ENCODE data around the gene THADA.
"Not testable (repeated sequence)": the region's sequence is repeated elsewhere in the genome, so short reads cannot be mapped to it uniquely, and the experiment has no call there.

The THADA gene

DNA sequence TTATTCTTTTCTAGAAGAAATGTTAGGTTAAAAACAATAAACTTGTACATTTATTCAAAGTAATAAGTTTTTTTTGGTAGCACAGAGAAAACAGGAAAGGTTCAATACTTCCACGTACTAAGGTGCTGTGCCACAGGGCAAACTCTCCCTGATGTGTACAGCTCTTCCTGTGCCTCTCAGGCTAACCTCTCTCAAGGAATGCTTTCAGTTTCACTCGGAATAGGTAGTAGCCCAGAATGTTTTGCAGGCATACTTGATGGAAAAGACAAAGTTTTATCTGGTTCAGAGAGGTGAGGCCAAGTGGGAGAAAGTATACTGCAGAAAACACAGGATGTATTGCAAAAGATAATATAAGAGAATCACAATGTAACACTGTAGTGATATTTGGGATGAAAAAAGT lies 198.4 kb downstream of the THADA start:
- Mint-ChIP-seq H3K27me3 (ENCODE audit: low read depth, poor library complexity) (no peaks in the 10 kb centered on the region), H3K36me3 (ENCODE audit: low read depth) (peaks cover 41% of the 10 kb centered on the region), H3K9me3 (no peaks in the 10 kb centered on the region), H3K4me3 (no peak overlapping the region), H3K27ac (no peak overlapping the region), H3K4me1 (peaks cover 6% of the 10 kb centered on the region)
- TF ChIP-seq CTCF (IDR thresholded peaks at IDR 0.05), result no peak
- no peak for DNase-seq

- not testable (repeated sequence) for H3K9me3 Mint-ChIP-seq; H3K4me1 Mint-ChIP-seq; H3K27me3 Mint-ChIP-seq (ENCODE audit: low read depth, poor library complexity); H3K4me3 Mint-ChIP-seq; DNase-seq; H3K27ac Mint-ChIP-seq
- peaks cover 41% of the 10 kb centered on the region for H3K36me3 Mint-ChIP-seq (ENCODE audit: low read depth)
These were observed 199.5 kb downstream of the THADA start for GRCh38 chr2:43396344-43396743.

DNA sequence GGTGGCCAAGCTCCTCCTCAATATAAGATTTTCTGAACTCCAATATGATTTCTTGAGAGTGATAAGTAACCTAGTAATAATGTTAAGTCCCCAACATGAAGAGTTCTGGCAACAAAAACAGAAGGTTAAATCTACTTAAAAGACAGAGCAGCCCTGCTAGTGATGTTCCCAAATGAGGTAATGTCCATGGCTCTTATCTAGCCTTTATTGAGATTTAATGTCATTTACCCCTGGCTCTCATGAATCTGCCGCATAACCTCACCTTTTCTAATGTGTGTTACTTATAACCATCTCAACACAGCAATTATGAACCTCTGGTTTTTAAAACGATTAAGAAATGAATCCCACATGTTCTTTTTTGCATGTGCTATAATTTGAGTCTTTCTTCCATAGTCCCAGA lies 201.9 kb downstream of the THADA start:
- H3K4me1 Mint-ChIP-seq, result no peaks in the 10 kb centered on the region
- H3K9me3 Mint-ChIP-seq, result no peaks in the 10 kb centered on the region
- no peak overlapping the region for H3K27ac Mint-ChIP-seq
- H3K4me3 Mint-ChIP-seq, result no peak overlapping the region
- H3K36me3 Mint-ChIP-seq (ENCODE audit: low read depth), result peaks cover 41% of the 10 kb centered on the region
- H3K27me3 Mint-ChIP-seq (ENCODE audit: low read depth, poor library complexity), result no peaks in the 10 kb centered on the region
- no peak for DNase-seq
- no peak for TF ChIP-seq CTCF (IDR thresholded peaks at IDR 0.05)

DNA sequence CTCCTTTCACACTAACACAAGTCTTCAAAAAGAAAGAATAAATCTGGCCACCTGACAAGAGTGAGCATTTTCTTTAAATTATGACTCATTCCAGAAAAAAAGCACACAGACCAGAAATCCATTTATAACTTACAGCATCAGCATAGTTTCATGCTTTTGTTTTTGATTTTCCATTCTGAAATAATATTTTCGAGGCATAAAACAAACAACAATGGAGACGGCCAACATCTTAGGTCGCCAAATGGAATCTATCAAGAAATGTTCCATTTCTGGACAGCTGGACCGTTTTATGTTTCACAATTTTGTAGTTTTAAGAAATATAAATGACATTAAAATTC lies 204.0 kb downstream of the THADA start:
- no peaks in the 10 kb centered on the region for H3K4me1 Mint-ChIP-seq
- no peak for DNase-seq
- no peaks in the 10 kb centered on the region for H3K9me3 Mint-ChIP-seq
- H3K36me3 Mint-ChIP-seq (ENCODE audit: low read depth), result peaks cover 30% of the 10 kb centered on the region
- no peak overlapping the region for H3K27ac Mint-ChIP-seq
- H3K27me3 Mint-ChIP-seq (ENCODE audit: low read depth, poor library complexity), result no peaks in the 10 kb centered on the region
- no peak overlapping the region for H3K4me3 Mint-ChIP-seq
- TF ChIP-seq CTCF (IDR thresholded peaks at IDR 0.05), result no peak

- H3K4me3 Mint-ChIP-seq, result no peak overlapping the region
- TF ChIP-seq CTCF (IDR thresholded peaks at IDR 0.05), result no peak
- peaks cover 29% of the 10 kb centered on the region for H3K36me3 Mint-ChIP-seq (ENCODE audit: low read depth)
- H3K27ac Mint-ChIP-seq, result no peak overlapping the region
- H3K27me3 Mint-ChIP-seq (ENCODE audit: low read depth, poor library complexity), result no peaks in the 10 kb centered on the region
- no peaks in the 10 kb centered on the region for H3K9me3 Mint-ChIP-seq
- DNase-seq, result no peak
- H3K4me1 Mint-ChIP-seq, result no peaks in the 10 kb centered on the region
These were observed 204.5 kb downstream of the THADA start for GRCh38 chr2:43391201-43391877.

DNA sequence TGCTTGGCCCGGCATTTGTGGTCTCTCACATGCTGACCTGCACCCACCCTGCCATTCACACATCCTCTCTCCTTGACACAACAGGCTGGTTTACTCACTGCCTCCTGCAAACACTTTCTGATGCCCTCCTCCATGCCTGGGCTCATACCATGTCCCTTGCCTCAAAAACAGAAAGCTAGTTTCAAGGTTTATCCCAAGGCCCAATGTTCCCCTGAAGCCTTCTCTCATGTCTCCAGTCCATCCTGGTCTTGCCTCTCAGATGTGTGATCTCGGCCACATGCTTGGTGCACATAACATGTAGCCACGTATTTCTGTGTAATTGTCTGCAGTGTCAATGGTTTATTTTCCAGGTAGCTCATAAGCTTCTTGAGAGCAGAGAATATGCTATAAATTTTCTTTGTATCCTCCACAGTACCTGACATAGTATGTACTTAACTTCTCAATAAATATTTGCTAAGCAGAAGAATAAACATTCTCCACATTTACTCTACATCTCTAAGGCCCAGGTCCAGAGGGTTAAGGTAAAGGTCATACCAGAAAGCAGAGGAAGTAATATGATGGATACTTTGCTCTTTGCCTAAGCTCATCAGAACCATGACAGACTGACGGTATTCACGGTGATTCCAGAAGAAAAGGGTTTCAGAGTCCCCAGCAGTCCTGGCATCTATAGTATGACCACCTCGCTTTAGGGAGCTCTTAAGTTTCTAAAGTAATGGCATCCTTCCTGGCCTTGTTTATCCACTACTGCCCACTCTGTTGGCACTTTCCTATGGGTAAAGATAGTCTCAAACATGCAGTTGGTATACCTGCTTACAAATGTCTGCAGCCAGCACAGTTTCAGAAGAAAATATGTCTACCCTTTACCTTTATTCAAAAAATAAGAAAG lies 206.0 kb downstream of the THADA start:
- Mint-ChIP-seq H3K4me1 (no peaks in the 10 kb centered on the region), H3K4me3 (no peak overlapping the region), H3K36me3 (ENCODE audit: low read depth) (peaks cover 18% of the 10 kb centered on the region), H3K27ac (no peak overlapping the region), H3K27me3 (ENCODE audit: low read depth, poor library complexity) (no peaks in the 10 kb centered on the region), H3K9me3 (no peaks in the 10 kb centered on the region)
- no peak for DNase-seq
- no peak for TF ChIP-seq CTCF (IDR thresholded peaks at IDR 0.05)
